ENCODE measurements around the gene FAM76A.
A peak's percentile ranks its signal among the peaks of the same experiment; 100 is the strongest.
"Not testable (repeated sequence)": the region's sequence is repeated elsewhere in the genome, so short reads cannot be mapped to it uniquely, and the experiment has no call there.

Gene FAM76A

DNA sequence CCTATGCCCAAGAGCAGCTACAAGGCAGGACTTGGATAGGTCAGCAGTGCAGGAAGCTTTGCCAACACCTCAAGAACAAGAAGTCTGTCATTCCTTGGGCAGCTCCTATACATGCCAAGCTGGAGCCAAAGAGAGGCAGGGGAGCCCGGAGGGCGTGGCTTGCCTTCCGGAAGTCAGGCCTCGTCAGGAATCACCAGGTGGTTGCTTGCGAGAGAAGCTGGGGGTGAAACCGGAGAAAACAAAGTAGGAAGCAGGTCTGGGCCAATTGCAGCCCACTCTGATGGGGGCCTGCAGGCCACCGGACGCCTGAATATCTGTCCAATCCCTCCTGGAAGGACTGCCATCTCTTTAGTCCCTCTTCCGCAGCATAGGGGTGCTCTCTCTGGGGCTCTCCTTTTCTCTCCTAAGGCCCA is 794 bp upstream of the FAM76A start:
- DNase-seq (ENCODE audit: low spot score), result no peak

DNA sequence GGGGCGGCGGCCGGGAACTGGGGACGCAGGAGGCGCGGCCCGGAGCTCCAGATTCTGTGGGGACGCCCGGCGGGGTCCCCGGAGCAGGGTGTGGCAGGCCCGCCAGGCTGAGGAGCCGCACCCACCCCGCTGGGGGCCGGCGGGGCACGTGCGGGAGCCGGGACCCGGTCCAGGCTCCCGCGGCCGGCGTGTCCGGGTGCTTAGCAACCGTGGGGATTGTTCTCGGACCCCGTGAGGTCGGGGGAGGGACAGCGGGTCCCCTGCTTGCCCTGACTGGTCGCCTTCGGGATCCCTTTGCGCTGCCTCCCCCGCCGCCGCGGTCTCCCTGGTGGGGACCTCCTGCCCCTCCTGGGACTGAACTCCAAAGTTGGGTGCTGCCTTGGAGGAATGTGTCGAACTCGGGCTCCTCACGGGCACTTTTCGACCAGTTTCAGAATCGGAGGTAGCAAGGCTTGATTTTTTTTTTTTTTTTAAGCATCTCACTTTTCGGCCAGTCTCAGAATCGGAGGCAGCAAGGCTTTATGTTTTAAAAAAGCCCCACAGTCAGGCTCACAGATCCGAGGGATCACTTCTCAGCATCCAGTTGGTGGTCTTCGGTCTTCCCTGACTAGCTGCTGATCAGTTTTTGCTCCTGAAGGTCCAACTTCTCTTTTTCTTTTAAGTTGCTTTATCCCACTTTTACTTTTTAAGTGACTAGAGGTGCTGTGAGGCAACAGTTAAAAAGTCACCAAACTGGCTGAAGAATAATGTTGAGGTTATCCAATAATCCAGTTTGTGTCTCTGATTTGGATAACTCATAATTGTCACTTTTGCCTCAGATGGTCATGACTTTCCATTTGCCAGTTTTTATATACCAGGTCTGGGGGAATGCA is 648 bp downstream of the FAM76A start:
- DNase-seq (ENCODE audit: low spot score), result peak; percentile 49

DNA sequence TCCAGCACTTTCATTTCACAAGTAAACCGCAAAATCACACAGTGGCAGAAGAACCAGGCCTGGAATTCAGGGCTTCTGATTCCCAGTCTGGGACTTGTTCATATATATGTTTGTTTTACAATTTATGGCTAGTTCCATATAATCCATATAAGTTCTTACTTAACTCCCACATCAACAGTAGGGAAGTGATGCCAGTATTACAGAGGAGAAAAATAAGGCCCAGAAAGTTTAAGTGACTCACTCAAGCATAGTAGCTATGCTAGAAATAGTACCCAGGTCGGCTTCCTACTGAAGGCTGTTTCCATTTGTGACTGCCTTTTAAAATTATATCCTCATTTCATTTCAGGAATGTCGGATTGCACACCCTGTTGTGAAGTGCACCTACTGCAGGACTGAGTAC is 1.4 kb downstream of the FAM76A start:
- DNase-seq (ENCODE audit: low spot score), result peak; percentile 1

DNA sequence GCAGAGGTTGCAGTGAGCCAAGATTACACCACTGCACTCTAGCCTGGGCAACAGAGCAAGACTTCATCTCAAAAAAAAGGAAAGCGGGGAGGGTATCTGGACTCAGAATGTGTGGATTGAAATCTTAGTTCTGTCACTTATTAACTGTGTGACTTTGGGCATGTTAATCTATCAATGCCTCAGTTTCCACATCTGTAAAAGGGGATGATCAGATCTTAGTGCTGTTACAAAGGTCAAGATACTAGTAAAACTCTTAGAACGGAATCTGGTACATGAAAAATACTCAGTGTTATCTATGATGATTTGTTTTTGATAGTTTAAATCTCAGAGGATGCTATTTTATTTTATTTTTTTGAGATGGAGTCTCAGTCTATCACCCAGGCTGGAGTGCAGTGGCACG is 10.5 kb downstream of the FAM76A start:
- DNase-seq (ENCODE audit: low spot score), result no peak

DNA sequence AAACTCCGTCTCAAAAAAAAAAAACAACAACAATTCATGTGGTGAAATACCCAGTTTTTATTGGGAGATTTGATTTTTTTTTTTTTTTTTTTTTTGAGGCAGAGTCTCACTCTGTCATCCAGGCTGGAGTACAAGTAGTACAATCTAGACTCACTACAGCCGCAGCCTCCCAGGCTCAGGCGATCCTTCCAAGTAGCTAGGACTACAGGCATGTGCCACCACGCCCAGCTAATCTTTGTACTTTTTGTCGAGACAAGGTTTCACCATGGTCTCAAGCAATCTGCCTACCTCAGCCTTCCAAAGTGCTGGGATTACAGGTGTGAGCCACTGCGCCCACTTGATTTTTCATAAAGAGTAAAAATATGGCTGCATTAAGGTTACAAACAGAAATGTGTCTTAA is 15.4 kb downstream of the FAM76A start:
- no peak for DNase-seq (ENCODE audit: low spot score)

DNA sequence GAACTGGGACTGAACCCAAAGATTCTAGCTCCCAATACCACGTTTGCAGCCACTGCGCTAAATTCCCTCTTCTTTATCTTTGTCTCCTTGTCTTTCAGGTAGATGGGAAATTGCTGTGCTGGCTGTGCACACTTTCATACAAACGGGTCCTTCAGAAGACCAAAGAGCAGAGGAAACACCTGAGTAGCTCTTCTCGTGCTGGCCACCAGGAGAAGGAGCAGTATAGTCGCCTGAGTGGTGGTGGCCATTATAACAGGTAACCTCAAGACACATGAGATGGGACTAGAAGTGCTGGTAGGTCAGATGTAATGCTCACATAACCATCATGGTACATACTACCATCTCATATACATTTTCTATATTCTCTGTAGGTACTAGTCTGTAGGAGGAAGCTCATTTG is 18.8 kb downstream of the FAM76A start:
- no peak for DNase-seq (ENCODE audit: low spot score)

DNA sequence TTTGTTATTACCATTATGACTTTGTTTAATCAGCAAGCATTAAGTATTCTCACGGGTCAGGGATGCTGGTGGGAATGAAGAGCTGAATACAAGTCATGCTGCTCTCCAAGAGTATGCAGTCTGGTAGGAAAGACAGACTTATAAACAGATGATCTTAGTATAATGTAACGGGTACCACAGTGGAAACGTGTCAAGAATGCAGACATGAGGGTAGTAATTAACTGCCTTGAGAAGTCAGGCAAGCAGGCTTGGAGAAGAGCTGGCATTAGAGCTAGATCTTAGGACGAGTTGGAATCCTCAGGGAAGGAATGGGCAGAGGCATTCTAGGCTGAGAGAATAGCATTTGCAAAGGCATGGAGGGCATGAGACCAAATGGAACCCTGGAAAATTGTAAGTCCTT is 19.7 kb downstream of the FAM76A start:
- DNase-seq (ENCODE audit: low spot score), result no peak

DNA sequence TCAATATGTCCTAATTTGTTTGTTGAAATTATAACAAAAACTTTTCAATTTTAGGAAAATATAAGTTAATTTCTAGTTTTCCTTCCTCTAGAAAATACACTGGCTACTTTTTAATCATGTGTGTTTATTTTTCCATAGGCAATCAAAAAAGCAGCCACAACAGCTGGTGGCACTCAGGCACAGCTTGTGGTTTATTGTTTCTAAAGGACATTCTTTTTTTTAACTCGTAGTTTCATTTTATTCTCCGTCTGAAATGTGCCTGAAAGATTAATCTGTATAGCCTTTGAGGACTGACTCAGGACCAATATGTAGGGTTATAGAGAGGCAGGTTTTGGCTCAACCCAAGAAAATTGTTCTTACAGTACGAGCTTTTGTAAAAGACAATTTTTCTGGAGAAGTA is 26.6 kb downstream of the FAM76A start:
- no peak for DNase-seq (ENCODE audit: low spot score)

DNA sequence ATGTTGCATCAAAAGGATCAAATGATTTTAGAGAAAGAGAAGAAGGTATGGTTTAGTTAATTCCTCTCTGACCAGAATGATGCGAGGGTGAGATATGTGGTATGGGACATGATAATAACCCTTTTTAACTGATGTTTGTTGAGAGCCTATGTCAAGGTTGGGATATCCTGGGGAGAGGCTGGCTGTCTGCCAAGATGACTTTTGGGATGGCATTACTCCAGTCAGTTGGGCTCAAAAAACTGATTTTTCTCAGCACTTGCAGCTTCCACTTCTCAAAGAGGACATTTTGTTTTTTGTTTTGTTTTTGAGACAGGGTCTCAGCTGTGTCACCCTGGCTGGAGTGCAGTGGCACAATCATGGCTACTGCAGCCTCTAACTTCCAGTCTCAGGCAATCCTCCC is 29.5 kb downstream of the FAM76A start:
- DNase-seq (ENCODE audit: low spot score), result no peak

DNA sequence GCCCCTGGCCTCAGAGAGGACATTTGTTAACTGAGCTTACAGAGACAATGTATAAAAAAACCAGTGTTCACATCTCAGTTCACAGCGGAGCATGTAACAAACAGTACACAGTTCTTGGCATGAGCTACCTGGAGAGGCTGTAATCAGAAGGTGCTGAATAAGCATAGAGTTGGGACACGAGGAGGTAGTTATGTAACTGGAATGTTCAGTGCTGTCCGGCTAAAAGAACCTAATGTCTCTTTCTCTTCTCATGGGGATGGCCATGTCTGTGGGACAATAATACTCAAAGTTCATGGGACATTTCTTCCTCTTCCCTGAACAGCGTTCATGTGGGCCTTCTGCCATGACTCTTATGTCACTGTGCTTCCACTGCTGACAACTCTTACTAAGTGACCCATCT is 30.1 kb downstream of the FAM76A start:
- no peak for DNase-seq (ENCODE audit: low spot score)

DNA sequence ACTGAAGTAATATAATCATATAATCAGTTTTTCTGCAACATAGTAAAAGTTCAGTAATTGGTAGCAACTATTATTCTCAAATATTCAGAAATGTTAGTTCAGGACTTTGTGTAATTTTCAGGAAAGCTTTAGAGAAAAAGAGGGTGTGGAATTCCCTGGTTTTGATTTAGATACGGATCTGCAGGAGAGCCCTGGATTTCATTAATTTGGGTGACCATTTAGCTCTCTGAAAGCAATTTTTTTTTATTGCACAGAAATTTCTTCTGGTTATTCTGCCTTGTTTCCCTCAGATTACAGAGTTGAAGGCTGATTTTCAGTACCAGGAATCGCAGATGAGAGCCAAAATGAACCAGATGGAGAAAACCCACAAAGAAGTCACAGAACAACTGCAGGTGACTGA is 33.5 kb downstream of the FAM76A start:
- DNase-seq (ENCODE audit: low spot score), result no peak

DNA sequence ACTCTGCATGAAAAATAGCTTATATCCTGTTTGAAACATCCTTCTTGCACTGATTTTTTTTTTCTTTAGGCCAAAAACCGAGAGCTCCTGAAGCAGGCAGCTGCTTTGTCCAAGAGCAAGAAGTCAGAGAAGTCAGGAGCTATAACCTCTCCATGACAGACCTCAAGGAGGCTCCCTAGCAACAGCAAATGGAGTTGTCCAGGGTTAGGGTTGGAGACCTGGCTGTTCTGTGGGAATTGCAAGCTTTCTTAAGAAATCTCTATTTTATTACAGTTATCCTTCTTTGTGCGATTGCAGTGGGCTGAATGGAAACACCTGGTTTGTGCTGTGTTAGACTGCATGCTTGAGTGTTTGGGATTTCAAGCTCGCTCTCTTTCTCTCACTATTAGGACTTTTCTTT is 34.7 kb downstream of the FAM76A start:
- DNase-seq (ENCODE audit: low spot score), result no peak

DNA sequence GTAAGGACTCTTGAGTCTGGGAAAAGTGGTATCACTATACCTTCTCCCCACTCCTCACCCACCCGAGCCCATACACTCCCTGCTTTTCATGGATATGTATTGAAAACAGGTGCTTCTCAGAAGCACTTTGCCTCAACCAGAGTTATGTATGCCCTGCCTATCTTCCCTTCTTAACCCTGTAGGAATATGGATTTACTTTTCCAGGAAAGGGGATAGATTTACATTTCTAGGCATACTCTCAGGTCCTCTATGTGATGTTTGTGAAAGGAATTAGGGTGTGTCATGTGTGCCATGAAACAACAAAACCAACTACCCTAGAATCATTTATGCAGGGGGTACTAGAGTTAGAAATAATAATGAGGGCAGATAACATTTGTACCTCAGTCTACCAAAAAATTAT is 36.3 kb downstream of the FAM76A start:
- DNase-seq (ENCODE audit: low spot score), result no peak

DNA sequence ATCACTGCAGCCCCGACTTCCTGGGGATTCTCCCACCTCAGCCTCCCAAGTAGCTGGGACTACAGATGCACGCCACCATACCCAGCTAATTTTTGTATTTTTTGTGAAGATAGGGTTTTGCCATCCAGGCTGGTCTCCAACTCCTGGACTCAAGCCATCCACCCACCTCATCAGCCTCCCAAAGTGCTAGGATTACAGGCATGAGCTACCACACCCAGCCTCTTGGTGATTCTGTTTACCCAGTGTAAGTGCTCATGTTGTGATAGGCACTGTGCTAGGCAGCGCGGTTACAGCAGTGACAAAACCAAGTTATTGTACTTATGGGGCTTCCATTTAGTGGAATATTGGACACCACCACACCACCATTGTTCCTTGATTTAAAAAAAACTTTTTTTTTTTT is 37.6 kb downstream of the FAM76A start:
- DNase-seq (ENCODE audit: low spot score), result no peak

DNA sequence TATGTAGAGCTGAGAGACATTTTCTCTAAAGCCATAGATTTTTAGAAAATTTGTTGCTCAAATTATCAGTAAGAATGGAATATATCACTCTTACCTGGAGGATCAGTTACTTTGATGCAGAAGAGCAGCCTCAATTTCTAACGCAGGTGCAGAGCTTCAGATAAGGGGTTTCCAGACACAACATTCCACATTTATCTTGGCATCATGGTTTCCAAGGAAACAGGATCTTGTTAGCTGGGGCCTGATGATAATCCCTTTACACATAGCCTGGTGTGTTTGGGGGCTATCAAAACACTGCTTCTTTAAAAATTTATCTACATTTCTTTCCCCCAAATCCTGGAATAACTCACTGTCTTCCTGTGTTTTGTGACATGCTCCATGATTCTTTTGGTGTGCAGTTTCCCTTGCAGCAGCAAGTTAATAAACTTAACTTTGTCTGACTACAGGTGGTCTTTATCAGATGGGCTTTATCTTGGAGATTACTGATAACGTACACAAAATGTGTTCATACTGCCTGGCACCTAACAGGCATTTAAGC is 44.6 kb downstream of the FAM76A start:
- no peak for DNase-seq (ENCODE audit: low spot score)

DNA sequence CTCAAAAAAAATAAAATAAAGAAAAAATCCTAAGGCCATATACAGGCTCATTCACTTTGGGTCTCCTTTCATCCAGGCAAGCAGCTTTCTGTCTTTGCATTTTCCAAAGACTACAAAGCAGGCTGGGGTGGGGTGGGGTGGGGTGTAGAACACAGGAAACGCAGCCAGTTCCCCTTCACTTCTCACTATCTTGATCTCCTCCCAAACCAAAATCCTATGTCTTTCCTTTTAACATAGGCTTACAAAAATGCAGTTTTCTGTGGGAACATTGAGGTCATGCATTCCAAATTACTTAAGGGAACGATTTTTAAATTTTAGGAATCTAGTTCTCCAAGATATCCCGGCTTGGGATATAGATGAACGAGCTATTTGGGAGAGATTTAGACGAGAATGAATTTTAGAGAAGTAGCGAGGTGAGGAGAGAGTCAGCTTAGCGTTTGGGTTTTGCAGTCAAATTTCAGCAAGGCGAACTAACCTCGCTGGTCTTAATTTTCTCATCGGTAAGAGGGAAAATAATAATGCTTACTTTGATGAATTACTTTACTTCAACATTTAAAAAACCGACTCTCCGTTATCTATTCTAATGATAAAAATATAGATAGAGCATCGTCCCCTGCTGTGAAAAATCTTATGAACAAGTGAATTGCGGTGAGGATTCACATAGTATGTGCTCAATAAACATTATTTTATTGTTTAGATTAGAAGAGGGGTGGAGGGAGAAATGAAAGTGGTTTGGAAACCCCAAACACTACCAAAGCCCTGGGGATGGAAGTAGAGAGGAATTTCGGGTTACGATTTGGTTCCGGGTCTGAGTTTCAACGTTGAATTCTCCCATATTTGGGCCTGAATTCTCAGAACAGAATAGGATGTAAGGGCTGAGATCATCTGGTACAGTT is 46.5 kb downstream of the FAM76A start:
- no peak for DNase-seq (ENCODE audit: low spot score)

DNA sequence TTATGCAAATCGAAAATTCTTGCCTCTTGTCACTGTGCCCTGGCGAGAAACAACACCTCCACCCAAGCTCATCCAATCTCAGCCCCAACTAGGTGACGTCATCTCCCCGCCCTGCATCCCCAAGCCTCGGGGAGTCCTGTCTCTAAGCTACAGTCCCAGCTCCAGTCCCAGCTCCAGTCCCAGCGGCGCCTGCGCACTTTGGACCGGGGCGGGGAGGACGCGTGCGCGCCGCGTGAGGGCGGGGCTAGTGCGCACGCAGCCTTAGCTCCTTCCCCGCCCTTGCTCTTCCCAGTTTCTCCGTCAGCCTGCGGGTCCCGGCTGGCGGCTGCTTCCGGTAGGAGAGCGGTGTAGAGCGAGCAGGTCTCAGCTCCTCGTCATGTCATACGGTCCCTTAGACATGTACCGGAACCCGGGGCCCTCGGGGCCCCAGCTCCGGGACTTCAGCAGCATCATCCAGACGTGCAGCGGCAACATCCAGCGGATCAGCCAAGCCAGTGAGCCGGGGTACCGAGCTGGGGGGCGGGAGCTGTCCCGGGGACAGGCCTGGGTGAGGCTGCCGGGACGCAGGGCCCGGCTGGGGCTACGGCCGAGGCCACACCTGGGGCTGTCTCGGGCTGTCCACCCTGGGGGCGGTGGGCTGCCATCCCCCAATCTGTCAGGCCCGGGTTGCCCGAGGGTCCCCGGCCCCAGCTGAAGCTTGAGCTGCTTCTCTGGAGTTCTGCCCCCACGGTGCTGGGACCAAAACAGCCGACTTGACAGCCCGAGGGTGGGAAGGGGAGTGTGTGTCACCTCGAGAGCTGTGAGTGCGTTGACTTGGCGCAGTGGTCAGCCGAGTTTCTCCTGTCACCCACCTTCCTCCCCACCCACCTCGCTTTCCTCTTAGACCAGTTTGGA is 47.4 kb downstream of the FAM76A start, which contains the start of gene STX12:
Gene STX12, plus strand, starts transcription at position 288 of the 894 bp plus-strand sequence. Its CDS starts 89 bp downstream, at position 377.
- peak; percentile 98 for DNase-seq (ENCODE audit: low spot score)

DNA sequence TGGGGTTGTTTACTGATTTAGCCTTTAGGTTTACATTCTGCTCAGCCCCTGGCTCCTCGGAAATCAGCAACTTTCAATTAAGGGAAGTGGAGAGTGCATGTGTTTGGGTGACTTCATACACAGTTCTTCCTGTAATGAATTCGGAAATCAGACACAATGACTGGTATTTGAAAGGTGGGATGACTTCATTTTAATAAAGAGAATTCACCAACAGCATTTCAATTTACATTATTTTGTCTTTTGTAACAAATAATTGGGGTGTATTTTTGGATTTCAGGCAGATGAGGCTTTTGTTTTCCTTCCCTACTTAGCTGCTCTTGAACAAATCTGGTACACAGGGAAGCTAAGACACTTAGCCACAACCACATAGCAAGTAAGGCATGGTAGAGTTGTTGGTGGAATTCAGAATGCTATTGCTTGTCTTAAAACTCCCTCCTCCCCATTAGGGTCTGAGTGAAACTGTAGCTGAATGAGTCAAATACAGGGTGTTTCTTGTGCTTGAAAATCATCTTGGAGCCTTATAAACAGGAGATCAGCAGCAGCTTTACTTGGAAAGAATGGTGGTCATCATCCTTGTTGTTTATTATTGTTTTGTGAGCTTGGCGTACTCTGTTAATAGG is 48.2 kb downstream of the FAM76A start:
- no peak for DNase-seq (ENCODE audit: low spot score)

DNA sequence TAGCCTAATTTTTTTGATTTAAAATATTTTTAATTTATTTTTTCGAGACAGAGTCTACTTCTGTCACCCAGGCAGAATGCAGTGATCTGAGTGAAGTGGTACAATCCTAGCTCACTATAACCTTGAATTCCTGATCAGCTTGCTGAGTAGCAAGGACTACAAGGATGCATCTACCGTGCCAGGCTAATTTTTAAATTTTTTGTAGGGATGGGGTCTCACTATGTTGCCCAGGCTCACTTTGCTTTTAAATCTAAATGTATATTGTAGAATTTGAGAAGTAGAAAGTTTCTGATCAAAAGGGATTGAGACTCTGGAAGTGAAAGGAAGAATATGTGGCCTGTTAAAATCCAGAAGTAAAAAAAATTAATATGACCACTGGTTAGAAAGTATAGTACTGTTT is 48.9 kb downstream of the FAM76A start:
- DNase-seq (ENCODE audit: low spot score), result no peak

DNA sequence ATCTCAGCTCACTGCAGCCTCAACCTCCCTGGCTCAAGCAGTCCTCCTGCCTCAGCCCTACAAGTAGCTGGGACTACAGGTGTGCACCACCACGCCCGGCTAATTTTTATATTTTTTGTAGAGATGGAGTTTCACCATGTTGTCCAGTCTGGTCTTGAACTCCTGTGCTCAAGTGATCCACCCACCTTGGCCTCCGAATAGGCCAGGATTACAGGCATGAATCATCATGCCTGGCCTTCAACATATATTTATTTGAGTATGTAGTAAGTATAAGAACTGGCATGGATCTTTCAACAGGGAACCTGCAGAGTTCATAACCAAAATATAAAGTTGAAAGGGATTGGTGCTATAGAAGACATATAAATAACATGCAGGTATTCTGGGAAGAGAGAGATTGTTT is 49.6 kb downstream of the FAM76A start:
- DNase-seq (ENCODE audit: low spot score), result not testable (repeated sequence)

DNA sequence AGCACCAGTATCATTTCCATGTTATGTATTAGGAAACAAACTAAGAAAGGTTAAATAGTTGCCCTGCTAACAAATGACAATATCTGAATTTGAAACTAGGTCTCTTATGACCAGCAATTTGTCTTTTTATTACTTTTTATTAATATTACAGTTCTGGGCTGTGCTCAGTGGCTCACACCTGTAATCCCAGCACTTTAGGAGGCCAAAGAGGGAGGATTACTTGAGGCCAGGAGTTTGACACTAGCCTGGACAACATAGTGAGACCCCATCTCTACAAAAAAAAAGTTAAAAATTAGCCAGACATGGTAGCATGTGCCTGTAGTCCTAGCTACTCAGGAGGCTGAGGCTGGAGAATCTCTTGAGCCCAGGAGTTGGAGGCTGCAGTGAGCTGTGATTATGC is 50.5 kb downstream of the FAM76A start:
- not testable (repeated sequence) for DNase-seq (ENCODE audit: low spot score)

Measured in globus pallidus (tissue), 1 donor.